Activated CD4-positive, alpha-beta T cell treated with anti-CD3 and anti-CD28 coated beads, Interleukin-2, Interleukin-4, amounts not matched to agents 100 ng/mL and 50 ng/mL, durations not matched to agents 16 hours and 8 hours (primary cell): ENCODE data around the gene SDCBP2.

Source experiments
- DNase-seq: peaks from one replicate; pipeline ENCODE4 v3.0.0-alpha.2; 2020; ENCODE audit warnings: low spot score

SDCBP2 gene

GRCh38 chr20:1313236-1313964, 15.5 kb downstream of the SDCBP2 start:
- peak; percentile 61 for DNase-seq

- no peak for DNase-seq
Measured at GRCh38 chr20:1312904-1313235, 16.1 kb downstream of the SDCBP2 start.

- DNase-seq = no peak
Measured at GRCh38 chr20:1312308-1312707, 16.6 kb downstream of the SDCBP2 start.

DNA sequence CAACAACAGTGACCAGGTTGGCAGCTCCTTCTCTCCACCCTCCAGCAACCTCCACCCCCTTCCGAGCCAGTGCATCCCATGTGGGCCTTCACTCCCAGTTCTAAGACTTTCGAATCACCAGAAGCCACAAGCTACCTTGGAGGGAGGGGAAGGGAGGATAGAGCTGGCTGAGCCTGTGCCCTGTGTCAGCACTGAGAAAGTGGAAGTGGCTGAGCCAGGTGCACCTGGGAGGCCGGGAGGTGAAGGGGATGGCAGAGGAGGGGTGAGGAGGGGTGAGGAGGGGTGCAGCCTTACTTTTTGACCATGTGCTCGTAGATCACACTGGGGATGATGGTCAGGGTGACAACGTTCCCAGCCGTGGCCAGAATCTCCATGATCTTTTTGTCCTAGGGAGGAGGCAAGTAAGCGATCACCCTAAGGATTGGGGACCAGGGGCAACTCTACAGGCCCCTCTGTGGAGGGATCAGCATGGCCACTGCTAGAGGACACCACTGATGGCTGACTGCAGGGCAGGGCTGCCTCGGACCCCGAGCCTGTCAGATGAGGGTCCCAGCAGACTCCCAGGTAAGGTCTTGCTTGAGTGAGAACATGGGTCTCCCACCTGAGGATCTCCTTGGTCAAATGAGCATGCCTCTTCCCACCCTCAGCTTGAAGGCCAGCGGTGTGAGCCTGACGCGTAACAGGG, 18.3 kb downstream of the SDCBP2 start:
- no peak for DNase-seq

GRCh38 chr20:1310071-1310470, 18.9 kb downstream of the SDCBP2 start:
- DNase-seq = no peak

DNA sequence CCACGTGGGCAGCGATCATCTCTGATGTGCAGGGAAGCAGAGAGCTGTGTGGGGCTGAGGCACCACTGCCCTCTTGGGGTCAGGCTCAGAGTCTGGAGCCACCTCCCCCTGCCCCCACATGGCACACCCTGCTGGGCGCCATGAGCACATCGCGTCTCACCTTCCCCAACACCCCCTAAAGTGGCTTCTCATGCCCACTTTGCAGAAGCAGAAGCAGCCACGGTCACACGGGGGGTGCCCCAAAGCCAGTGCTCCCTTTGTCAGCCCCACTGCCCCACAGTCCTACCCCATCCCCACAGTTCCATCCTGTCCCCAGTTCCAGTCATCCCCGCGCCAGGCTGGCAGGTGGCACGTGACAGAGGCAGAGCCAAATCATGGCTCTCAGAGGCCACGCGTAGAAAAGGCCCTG, 19.5 kb downstream of the SDCBP2 start:
- no peak for DNase-seq

- no peak for DNase-seq
Measured at GRCh38 chr20:1308702-1309095, 20.2 kb downstream of the SDCBP2 start.

- DNase-seq = no peak
Measured at GRCh38 chr20:1308067-1308701, 20.8 kb downstream of the SDCBP2 start.

GRCh38 chr20:1307571-1307971, 21.4 kb downstream of the SDCBP2 start:
- no peak for DNase-seq

GRCh38 chr20:1307171-1307570, 21.8 kb downstream of the SDCBP2 start:
- no peak for DNase-seq

DNA sequence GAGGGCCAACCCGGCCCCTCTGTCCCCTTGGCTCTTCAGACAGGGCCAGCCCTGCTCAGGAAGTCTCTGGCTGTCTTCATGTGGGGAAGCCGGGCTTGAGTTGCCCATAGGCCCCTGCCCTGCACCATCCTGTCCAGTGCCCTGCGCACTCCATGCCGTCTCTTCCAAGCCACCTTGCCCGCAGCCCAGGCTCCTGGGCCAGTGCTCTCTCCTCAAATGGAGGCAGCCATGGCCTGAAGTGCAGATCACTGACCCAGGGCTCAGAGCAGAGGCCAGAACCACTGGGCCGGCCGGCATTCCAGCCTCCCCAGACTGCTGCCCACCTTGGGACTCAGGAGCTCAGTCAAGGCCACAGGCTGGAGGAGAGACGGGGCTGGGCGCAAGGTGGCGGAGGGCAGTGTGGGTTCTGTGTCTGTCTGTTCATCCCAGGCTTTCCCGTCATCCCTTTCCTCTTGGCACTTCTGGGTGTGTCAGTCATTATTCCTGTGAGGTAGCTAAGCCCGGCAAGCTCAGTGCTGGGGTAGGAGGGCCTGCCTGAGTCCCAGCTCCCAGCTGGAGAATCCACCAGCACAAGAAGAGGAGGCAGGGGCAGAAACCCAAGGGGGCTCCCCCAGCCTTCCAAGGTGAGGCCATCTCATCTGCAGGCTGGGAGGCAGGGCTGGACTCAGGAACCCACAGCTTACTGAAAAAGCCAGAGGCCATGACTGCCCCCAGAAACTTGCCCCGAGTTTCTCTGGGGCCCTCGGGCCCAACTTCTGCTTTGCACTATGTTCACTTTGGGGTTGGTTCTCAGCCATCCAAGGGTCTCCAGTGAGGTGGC, 22.4 kb downstream of the SDCBP2 start:
- DNase-seq = no peak

DNA sequence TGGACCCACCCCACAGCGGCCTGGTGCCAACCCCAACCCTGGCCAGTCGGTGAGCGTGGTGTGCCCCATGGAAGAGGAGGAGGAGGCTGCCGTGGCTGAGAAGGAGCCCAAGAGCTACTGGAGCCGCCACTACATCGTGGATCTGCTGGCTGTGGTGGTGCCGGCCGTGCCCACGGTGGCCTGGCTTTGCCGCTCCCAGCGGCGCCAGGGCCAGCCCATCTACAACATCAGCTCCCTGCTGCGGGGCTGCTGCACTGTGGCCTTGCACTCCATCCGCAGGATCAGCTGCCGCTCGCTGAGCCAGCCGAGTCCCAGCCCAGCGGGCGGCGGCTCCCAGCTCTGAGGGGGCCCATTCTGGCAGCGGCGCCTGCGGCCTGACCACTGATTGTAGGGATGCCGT, 23.2 kb downstream of the SDCBP2 start:
- DNase-seq = no peak

GRCh38 chr20:1304710-1305515, 24.0 kb downstream of the SDCBP2 start:
- DNase-seq = no peak

- DNase-seq = peak; percentile 22
Measured at GRCh38 chr20:1302685-1303541, 26.0 kb downstream of the SDCBP2 start.

DNA sequence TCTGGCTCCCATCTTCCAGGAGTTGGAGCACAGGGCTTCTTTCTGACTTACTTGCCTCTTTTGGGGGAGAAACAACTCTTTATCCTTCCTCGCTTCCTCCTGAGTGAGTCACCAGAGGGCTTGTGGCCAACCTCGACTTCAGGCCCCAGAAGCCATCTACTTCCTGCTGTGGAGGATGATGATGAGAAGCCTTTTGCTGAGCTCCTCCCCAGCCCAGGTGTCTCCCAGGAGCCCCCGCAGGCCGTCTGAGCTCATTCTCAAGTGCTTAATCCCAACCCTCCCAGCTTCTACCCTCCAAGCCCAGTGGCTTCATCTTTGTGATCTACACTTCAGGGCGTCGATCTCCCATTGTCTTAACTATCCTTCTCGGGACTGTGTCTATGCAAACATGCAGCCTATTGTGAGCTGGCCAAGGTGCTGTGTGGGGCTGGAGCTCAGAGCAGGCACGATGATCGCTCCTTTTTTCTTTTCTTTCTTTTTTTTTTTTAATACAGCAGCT, 27.9 kb downstream of the SDCBP2 start:
- peak; percentile 73 for DNase-seq

- DNase-seq = no peak
Measured at GRCh38 chr20:1300083-1300840, 28.7 kb downstream of the SDCBP2 start.

DNA sequence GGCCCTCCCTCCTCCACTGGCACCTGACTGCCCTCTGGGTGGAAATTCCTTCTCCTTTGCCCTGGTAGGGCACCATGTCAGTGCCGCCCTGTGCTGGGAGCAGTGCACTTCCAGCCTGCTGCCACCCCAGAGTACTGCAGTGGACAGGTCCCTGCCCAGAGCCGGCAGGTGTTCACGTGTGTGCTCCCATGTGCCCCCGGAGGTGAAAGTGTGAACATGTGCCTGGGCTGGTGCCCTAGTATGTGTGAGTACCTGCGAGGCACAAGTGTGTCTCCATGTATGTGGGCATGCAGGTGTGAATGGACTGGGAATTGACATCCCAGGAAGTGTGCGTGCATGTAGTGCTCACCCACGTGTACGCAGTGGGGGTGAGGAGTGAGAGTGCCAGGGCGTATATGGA, 29.4 kb downstream of the SDCBP2 start:
- peak; percentile 23 for DNase-seq

- DNase-seq = no peak
Measured at GRCh38 chr20:1298888-1299511, 29.9 kb downstream of the SDCBP2 start.

DNA sequence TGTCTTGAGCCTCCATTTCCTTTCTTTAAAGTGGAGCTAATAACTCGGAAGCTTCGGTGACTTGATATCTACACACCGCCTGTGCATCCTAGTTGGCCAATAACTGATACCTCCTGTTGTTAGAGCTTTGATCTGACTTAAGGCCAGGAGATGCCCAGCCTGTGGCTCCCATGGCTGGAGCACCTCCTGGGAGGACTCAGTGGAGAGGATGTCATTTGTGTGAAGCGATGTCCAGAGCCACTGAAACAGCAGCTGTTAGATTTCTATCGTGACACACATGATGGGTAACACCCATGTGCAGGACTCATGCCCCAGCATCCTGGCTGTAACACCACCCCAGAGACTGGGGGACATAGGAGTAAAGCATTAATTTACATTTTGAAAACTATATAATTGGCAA, 30.8 kb downstream of the SDCBP2 start:
- no peak for DNase-seq
